ENCODE measurements around the gene OSBPL8. TPM values are rescaled to one million over a fixed set of nuclear protein-coding genes. Genes with fewer than 3 reads are reported as not detected.

OSBPL8 gene
- total and polyA plus RNA-seq, 2 experiments from 2014 or later: 20.1 to 82.5 TPM

DNA sequence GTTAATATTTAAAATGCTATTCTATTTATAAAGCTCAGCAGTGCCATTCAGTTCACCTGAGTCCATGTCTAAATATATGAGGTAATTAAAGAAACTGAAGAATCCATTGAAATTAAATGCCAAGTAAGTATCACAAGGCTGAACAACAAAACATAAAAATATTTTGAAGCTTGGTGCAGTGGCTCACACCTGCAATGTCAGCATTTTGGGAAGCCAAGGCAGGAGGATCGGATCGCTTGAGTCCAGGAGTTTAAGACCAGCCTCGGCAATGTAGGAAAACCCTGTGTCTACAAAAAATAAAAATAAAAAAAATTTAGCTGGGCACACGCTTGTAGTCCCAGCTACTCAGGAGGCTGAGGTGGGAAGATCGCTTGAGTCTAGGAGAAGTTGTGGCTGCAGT, 101.8 kb downstream of the OSBPL8 start:
- no peak overlapping the region for H3K27ac ChIP-seq

GRCh38 chr12:76457010-76457409, 102.6 kb downstream of the OSBPL8 start:
- no peaks in the 10 kb centered on the region for H4K20me1 ChIP-seq (ENCODE audit: insufficient read depth, poor library complexity, severe bottlenecking)
- no peak overlapping the region for H3K4me3 ChIP-seq
- H3K4me2 ChIP-seq: no peak overlapping the region
- TF ChIP-seq EZH2 (IDR thresholded peaks at IDR 0.05; ENCODE audit: borderline replicate concordance) (no peak), EZH2phosphoT487 (IDR thresholded peaks at IDR 0.05; ENCODE audit: low read depth, severe bottlenecking, unreplicated experiment) (no peak)
- TF ChIP-seq, protein P1, sequence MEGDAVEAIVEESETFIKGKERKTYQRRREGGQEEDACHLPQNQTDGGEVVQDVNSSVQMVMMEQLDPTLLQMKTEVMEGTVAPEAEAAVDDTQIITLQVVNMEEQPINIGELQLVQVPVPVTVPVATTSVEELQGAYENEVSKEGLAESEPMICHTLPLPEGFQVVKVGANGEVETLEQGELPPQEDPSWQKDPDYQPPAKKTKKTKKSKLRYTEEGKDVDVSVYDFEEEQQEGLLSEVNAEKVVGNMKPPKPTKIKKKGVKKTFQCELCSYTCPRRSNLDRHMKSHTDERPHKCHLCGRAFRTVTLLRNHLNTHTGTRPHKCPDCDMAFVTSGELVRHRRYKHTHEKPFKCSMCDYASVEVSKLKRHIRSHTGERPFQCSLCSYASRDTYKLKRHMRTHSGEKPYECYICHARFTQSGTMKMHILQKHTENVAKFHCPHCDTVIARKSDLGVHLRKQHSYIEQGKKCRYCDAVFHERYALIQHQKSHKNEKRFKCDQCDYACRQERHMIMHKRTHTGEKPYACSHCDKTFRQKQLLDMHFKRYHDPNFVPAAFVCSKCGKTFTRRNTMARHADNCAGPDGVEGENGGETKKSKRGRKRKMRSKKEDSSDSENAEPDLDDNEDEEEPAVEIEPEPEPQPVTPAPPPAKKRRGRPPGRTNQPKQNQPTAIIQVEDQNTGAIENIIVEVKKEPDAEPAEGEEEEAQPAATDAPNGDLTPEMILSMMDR (IDR thresholded peaks at IDR 0.05; ENCODE audit: poor library complexity): no peak
- no peaks in the 10 kb centered on the region for H3K4me1 ChIP-seq (ENCODE audit: insufficient read depth)
- no peaks in the 10 kb centered on the region for H3K9me2 ChIP-seq (replicated peaks; ENCODE audit: insufficient read depth)
- H3K79me2 ChIP-seq: no peaks in the 10 kb centered on the region
- no peaks in the 10 kb centered on the region for H3K27me3 ChIP-seq
- H2AFZ ChIP-seq: no peak overlapping the region
- H3K27ac ChIP-seq: no peak overlapping the region
- H3K36me3 ChIP-seq (replicated peaks; ENCODE audit: insufficient read depth, low read depth): no peaks in the 10 kb centered on the region
- no peak for DNase-seq (ENCODE audit: low spot score)
- 90% methylated on average over 7 of the region's 7 CpGs for WGBS (ENCODE audit: low lambda C conversion rate, missing lambda C conversion rate)
- H3K9me3 ChIP-seq (ENCODE audit: low read depth): no peaks in the 10 kb centered on the region

More for the DNA sequence above, 101.8 kb downstream of the OSBPL8 start:
- no peak overlapping the region for H2AFZ ChIP-seq
- WGBS (ENCODE audit: low lambda C conversion rate, missing lambda C conversion rate): 95% methylated on average over 5 of the region's 5 CpGs
- H3K4me3 ChIP-seq: no peak overlapping the region
- no peaks in the 10 kb centered on the region for H3K79me2 ChIP-seq
- no peaks in the 10 kb centered on the region for H3K9me3 ChIP-seq (ENCODE audit: low read depth)
- H3K9me2 ChIP-seq (replicated peaks; ENCODE audit: insufficient read depth): no peaks in the 10 kb centered on the region
- H3K4me2 ChIP-seq: no peak overlapping the region
- H3K36me3 ChIP-seq (replicated peaks; ENCODE audit: insufficient read depth, low read depth): no peaks in the 10 kb centered on the region
- no peaks in the 10 kb centered on the region for H4K20me1 ChIP-seq (ENCODE audit: insufficient read depth, poor library complexity, severe bottlenecking)
- H3K27me3 ChIP-seq: no peaks in the 10 kb centered on the region
- TF ChIP-seq EZH2phosphoT487 (IDR thresholded peaks at IDR 0.05; ENCODE audit: low read depth, severe bottlenecking, unreplicated experiment): no peak
- no peak for TF ChIP-seq EZH2 (IDR thresholded peaks at IDR 0.05; ENCODE audit: borderline replicate concordance)
- TF ChIP-seq, protein P1 (IDR thresholded peaks at IDR 0.05; ENCODE audit: poor library complexity): no peak
- no peak for DNase-seq (ENCODE audit: low spot score)
- no peaks in the 10 kb centered on the region for H3K4me1 ChIP-seq (ENCODE audit: insufficient read depth)

GRCh38 chr12:76455582-76456345, 103.8 kb downstream of the OSBPL8 start:
- no peaks in the 10 kb centered on the region for H3K27me3 ChIP-seq
- H3K36me3 ChIP-seq (replicated peaks; ENCODE audit: insufficient read depth, low read depth): no peaks in the 10 kb centered on the region
- H3K9me2 ChIP-seq (replicated peaks; ENCODE audit: insufficient read depth): no peaks in the 10 kb centered on the region
- H3K9me3 ChIP-seq (ENCODE audit: low read depth): no peaks in the 10 kb centered on the region
- H3K27ac ChIP-seq: no peak overlapping the region
- WGBS (ENCODE audit: low lambda C conversion rate, missing lambda C conversion rate): 45% methylated on average over 2 of the region's 2 CpGs
- no peak for TF ChIP-seq EZH2 (IDR thresholded peaks at IDR 0.05; ENCODE audit: borderline replicate concordance)
- TF ChIP-seq, protein P1 (IDR thresholded peaks at IDR 0.05; ENCODE audit: poor library complexity): peak; percentile 70
- TF ChIP-seq EZH2phosphoT487 (IDR thresholded peaks at IDR 0.05; ENCODE audit: low read depth, severe bottlenecking, unreplicated experiment): no peak
- peak; percentile 79 for DNase-seq (ENCODE audit: low spot score)
- no peaks in the 10 kb centered on the region for H4K20me1 ChIP-seq (ENCODE audit: insufficient read depth, poor library complexity, severe bottlenecking)
- H3K79me2 ChIP-seq: no peaks in the 10 kb centered on the region
- no peak overlapping the region for H2AFZ ChIP-seq
- H3K4me3 ChIP-seq: no peak overlapping the region
- H3K4me2 ChIP-seq: no peak overlapping the region
- H3K4me1 ChIP-seq (ENCODE audit: insufficient read depth): no peaks in the 10 kb centered on the region
